ENCODE results near the gene MEGF6.

Gene MEGF6

GRCh38 chr1:3544040-3544977 is 67.0 kb downstream of the MEGF6 start:
- no peak overlapping the region for H3K4me3 ChIP-seq (replicated peaks in 1 of 2; ENCODE audit: low read depth in 2 of 2, low read length in 2 of 2)
- no peak for DNase-seq (ENCODE audit: low read depth in 2 of 2)
- no peak for TF ChIP-seq CTCF (IDR thresholded peaks at IDR 0.05; ENCODE audit: low read depth, low read length)

DNA sequence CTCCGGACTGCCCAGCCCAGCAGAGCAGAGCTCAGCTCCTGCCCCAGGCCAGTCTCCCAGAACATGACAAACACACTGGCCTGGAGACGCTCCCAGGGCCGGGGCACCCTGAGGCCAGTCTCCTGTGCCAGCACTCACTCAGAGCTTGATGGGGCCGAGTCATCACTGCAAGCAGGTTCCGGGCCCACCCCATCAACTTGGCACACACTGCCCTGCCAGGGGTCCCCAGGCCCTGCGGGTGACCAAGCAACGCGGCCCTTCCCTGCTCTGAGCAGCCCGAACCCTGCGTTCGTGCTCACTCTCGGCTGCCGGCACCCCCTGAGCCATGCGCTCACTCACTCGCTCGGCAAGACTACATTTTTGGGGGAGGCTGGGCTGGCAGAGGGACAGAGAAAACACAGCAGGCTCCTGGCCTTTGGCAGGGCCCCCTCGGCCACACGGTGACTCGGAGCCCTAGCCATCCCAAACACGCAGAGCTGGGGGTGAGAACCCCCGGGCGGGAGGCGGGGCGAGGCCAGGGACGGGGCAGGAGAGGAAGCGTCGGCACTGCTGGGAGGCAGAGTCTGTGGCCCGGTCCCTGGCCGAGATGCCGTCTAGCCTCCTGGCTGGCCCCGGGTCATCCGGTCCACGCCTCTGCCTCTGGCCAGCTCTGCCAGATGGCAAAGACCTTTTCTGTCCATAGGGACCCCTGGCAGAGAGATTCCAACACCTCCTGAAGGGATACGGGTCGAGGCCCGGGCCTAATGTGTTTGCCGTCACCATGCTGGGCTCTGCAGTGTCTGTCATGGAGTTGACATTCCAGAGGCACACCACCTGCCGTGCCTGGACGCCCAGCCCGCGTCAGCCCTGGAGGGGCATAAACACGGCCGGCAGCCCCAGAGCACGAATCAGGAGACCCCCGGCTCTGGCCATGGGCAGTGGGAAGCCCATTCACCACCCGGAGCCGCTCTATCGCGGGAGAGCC is 68.0 kb downstream of the MEGF6 start:
- DNase-seq (ENCODE audit: low read depth in 2 of 2), result peak; percentile 85 to 91
- H3K4me3 ChIP-seq (replicated peaks in 1 of 2; ENCODE audit: low read depth in 2 of 2, low read length in 2 of 2), result no peak overlapping the region
- TF ChIP-seq CTCF (IDR thresholded peaks at IDR 0.05; ENCODE audit: low read depth, low read length), result no peak

DNA sequence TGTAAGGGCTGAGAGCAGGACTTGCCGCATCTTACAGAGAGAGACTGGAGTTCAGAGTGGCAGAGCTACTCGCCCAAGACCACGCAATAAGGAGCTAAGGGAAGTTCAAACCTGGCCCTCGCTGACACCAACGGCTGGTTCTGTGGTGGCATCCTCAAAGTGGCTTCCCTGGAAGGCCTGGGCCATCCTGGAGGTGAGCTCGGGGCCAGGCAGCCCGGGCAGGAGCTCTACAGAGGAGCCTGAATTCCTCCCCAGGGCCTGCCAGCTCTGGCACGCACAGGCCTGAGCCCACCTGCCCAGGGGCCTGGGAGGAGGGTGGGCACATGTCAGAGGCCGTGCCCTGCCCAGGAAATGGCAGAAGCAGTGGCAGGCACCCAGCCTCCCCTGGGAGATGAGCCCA is 68.6 kb downstream of the MEGF6 start:
- TF ChIP-seq CTCF (IDR thresholded peaks at IDR 0.05; ENCODE audit: low read depth, low read length), result no peak
- no peak for DNase-seq (ENCODE audit: low read depth in 2 of 2)
- no peak overlapping the region for H3K4me3 ChIP-seq (replicated peaks in 1 of 2; ENCODE audit: low read depth in 2 of 2, low read length in 2 of 2)

DNA sequence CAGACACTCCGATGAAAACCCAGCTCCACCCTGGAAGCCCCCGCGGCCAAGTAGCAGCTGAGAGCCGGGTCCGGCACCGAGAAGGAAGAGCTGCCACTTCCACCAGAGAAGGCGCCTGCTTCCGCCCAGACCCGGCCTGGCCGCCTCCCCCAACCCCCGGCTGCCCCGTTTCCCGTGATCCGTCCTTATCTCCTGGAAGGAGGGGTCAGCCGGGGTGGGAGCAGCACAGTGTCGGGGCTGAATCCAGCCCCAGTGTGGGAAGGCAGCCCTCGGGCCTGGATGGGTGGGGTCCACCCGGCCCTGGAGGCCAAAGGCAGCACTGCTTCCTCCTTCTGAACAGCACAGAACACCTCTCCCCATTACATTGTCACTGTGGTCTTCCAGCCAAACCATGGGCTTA is 69.4 kb downstream of the MEGF6 start:
- TF ChIP-seq CTCF (IDR thresholded peaks at IDR 0.05; ENCODE audit: low read depth, low read length), result no peak
- H3K4me3 ChIP-seq (replicated peaks in 1 of 2; ENCODE audit: low read depth in 2 of 2, low read length in 2 of 2), result no peak overlapping the region
- peak in 1 of 2 donors; percentile 38 for DNase-seq (ENCODE audit: low read depth in 2 of 2)

- DNase-seq (ENCODE audit: low read depth in 2 of 2), result no peak
- no peak for TF ChIP-seq CTCF (IDR thresholded peaks at IDR 0.05; ENCODE audit: low read depth, low read length)
- no peak overlapping the region for H3K4me3 ChIP-seq (replicated peaks in 1 of 2; ENCODE audit: low read depth in 2 of 2, low read length in 2 of 2)
These were observed 69.8 kb downstream of the MEGF6 start for GRCh38 chr1:3541465-3541864.

DNA sequence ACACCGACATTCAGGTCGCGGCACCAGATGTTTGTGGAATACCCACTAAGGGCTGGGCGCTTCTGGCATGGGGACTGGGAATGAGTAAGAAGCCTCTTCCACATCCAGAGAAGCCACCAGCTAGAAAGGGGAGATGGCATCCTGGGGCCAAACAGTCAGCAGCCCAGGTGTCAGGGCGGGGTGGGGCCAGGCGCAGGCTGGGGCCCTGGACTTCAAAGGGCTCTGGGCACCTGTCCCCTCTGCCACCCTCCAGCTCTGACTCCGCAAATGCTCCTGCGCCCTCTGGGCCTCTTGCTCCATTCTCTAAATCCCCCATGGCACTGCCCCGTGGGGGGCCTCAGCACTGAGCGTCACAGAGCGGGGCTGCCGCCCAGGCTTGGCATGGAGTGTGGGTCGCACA is 70.4 kb downstream of the MEGF6 start:
- TF ChIP-seq CTCF (IDR thresholded peaks at IDR 0.05; ENCODE audit: low read depth, low read length), result no peak
- H3K4me3 ChIP-seq (replicated peaks in 1 of 2; ENCODE audit: low read depth in 2 of 2, low read length in 2 of 2), result no peak overlapping the region
- DNase-seq (ENCODE audit: low read depth in 2 of 2), result no peak
